HG03135 (cell line): Measurements from ENCODE around the gene PEX11G.

Experiments used
- ATAC-seq: cut with Tn5 transposase; IDR thresholded peaks from one replicate; pipeline ENCODE4 v1.9.1; 2021; ENCODE audit warnings: mild to moderate bottlenecking, moderate library complexity; ENCODE audit not compliant: unreplicated experiment

The PEX11G gene

GRCh38 chr19:7500811-7501450, 12.1 kb upstream of the PEX11G start:
- ATAC-seq, result no peak

DNA sequence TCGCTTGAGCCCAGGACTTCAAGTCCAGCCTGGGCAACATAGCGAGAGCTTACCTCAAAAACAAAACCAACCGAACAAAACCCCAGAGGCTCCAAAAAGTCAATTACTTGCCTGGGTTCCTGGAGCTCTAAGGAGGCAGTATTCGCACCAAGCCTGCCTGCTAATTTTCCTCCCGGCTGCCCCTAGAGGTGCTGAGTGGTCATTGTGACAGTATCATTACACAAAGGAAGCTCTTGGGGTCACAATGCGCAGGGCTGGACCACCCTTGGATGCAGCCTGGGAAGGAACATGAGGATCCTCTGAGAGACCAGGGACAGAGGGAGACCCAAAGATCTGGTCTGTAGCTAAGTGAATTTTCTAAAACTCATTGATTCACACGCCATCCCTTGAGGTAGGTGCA, 8.5 kb upstream of the PEX11G start:
- no peak for ATAC-seq

GRCh38 chr19:7494416-7495098, 5.7 kb upstream of the PEX11G start:
- no peak for ATAC-seq

- ATAC-seq, result no peak
These were observed 3.7 kb upstream of the PEX11G start for GRCh38 chr19:7492558-7492957.

DNA sequence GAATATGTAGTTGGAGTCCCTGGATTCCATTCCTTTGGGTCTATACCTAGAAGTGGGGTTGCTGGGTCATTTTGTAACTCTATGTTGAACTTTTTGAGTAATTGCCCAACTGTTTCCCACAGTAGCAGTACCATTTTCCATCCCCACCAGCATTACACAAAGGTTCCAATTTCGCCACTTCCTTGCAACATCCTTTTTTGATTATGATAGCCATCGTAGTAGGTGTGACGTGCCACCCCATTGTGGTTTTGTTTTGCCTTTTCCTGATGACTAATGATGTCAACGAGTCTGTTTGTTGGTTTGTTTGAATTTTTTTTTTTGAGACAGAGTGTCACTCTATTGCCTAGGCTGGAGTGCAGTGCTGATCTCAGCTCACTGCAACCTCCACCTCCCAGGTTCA, 3.3 kb upstream of the PEX11G start:
- no peak for ATAC-seq

DNA sequence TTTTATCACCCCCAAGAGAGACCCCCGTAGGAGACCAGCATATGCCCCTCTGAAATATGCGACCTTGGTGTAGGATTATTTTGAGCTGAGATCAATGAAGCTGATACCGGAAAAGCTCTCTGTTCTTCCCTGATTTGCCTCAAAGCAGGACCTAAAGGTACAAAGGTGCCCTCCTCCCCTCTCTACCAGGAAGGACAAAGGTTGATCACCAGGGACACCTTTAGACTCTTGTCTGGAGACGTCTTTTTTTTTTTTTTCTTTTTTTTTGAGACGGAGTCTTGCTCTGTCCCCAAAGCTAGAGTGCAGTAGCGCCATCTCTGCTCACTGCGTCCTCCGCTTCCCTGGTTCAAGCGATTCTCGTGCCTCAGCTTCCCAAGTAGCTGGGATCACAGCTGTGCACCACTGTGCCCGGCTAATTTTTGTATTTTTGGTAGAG, 792 bp upstream of the PEX11G start:
- no peak for ATAC-seq

- no peak for ATAC-seq
These were observed 1.9 kb downstream of the PEX11G start for GRCh38 chr19:7486923-7487322.

DNA sequence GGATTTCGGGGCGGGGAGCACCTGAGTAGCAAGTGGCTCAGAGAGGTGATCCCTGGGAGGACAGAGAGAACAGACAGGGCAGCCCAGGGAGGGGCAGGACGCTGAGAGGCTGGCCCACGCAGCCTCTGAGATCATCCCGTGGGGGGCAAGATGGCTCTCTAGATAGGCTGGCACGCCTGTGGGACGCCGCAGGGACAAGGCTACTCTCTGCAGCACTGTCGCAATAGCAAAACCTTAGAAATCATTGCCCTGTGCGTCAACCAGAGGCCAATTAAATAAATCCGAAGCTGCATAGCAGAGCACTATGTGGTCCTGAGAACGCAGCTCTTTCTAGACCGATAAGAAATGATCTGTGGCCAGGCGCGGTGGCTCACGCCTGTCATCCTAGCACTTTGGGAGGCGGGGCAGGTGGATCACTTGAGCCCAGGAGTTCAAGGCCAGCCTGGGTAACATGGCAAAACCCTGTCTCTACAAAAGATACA, 5.1 kb downstream of the PEX11G start:
- ATAC-seq, result no peak

DNA sequence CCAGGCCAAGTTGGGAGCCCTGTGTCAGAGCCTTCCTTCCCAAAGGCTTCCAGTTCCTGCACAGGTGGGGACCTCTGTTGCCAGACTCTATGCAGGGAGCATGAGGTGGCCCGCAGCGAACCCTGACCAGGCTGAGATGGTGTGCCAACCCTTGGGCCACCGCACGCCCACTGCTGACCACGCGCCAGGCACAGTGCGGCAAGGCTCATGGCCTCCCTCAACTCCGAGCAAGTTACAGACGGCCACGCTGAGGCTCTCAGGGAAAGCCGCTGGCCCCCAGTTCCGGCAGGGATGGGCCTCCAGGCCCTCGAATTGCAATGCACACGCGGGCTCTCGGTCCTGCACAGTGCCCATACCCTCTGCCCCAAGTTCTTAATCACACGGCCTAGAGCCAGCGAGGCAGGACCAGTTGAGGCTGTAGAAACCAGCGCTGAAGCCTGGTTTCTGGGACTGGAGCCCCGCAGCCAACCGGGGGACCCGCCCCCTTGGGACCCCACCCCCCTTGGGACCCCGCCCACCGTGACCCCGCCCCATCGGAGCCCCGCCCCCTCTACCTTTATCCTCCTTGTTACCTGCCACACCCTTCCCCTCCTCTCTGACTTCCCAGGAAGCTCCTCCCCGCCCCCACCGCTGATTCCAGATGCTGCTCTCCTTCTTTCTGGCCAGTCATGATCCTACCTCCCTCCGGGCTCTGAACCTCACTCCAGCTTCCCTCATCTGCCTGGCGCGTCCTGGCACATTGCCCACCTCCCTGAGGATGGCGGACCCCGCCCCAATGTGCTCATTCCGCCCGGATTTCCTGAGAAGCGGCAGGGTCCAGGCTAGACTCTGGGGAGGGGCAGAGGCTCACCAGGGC, 6.0 kb downstream of the PEX11G start:
- no peak for ATAC-seq

- no peak for ATAC-seq
These were observed 7.9 kb downstream of the PEX11G start for GRCh38 chr19:7480970-7481255.

- no peak for ATAC-seq
These were observed 8.4 kb downstream of the PEX11G start for GRCh38 chr19:7480222-7480969.

DNA sequence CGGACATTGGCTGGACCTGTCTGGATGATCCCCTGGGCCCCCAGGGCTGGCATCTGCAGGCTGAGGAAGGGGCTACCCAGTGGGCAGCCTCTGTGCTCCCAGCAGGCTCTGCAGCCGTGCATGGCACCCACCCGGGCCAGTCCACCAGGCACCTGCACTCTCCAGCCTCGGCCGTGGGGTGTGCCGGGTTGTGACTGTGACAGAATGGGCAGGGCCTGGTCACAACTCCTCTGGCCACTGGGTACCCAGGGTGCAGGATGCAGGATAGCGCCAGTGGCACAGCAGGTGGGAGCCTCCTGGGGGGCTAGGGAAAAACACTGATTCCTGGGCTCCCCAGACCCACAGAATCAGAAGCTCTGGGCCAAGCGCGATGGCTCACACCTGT, 10.0 kb downstream of the PEX11G start:
- ATAC-seq, result no peak

DNA sequence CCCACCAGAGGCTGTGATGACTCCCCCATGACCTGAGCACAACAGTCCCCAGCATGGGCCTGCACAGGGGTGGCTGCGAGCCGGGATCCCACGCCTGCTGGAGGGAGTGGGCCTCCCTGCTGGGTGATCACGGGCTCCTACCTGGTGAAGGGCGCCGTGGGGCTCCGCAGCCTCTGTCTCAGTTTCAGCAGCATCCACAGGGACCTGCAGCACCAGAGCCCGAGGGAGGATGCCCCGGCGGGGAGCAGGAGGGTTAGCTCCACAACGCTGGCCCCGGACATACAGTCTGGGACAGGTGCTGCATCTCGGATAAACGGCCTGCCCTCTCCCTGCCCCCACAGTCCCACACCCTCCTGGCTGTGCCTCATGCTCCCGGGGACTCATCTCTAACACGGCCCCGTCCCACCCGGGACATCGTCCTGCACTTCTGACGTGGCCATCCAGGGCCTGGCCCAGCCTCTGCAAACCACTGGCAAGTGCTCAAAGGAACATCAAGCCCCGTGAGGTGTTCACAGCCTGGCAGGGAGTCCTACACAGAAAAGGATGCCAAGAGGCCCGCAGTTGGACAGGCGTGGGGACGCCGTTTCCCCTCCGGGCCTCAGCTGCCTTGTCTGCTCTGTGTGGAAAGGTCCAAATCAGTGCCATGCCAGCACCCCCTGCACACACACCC, 10.5 kb downstream of the PEX11G start:
- ATAC-seq, result no peak

DNA sequence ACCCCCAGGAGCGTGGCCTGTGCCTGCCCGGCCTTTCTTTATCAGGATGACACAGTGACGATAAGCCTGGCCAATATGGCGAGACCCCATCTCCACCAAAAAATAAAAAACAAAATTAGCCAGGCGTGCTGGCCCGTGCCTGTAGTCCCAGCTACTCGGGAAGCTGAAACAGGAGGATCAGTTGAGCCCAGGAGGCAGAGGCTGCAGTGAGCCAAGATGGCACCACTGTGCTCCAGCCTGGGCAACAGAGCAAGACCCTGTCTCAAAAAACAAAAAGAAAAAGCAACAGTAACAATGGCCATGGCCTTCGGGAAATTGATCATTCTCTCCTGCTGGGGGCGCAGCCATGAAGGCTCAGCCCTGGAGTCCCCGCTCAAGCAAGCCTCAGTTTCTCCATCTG, 11.1 kb downstream of the PEX11G start:
- no peak for ATAC-seq

DNA sequence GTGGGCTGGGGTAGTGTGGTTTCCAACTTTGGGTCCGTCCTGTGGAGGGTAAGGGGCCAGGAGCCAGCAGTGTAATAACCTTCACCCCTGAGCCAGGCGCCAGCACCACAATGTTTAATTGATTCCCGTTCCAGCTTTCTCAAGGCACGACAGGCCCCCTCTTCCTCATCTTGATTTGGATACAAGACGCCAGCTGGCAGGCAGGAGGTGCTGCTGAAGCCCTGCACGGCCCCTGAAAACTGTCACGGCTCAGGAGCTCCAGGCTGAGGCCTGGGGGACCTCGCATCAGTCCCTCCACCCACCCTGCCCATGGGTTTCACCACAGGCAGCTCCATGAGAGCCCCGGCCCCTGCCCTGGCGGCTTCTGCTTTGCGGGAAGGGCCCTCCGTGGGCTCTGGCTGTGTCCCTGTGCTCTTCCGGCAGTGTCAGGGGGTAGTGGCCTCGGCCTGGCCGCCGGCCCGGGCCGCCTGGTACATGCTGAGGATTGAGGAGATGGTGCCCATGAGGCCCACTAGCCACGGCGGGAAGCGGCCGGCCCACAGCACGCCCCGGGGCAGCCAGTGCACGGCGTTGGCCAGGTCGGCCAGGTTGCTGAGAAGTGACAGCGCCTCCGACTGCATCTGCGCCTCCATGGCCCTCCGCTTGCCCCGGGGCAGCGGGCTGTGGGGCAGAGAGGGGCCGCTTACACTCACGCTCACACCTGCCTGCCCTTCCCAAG, 11.9 kb downstream of the PEX11G start:
- ATAC-seq, result no peak

GRCh38 chr19:7476241-7476640, 12.6 kb downstream of the PEX11G start:
- ATAC-seq, result no peak

DNA sequence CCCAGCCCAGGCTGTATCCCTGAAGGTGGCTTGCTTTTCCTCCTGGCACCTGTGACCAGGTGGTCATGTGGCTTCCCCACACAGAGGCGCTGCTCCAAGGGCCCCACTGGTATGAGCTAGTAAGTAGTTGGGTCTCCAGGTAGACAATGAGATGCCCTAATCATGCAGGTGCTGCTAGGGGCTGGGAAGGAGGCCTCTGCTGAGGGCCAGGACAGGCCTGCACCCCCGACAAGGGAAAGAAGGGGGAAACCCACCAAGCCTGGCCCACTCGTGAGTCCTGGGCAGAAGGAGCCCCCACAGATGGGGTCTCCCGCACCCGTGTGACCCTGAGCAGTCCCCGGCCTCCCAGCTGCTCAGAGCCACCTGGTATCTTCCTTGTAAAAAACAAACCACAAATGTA, 13.2 kb downstream of the PEX11G start:
- no peak for ATAC-seq

DNA sequence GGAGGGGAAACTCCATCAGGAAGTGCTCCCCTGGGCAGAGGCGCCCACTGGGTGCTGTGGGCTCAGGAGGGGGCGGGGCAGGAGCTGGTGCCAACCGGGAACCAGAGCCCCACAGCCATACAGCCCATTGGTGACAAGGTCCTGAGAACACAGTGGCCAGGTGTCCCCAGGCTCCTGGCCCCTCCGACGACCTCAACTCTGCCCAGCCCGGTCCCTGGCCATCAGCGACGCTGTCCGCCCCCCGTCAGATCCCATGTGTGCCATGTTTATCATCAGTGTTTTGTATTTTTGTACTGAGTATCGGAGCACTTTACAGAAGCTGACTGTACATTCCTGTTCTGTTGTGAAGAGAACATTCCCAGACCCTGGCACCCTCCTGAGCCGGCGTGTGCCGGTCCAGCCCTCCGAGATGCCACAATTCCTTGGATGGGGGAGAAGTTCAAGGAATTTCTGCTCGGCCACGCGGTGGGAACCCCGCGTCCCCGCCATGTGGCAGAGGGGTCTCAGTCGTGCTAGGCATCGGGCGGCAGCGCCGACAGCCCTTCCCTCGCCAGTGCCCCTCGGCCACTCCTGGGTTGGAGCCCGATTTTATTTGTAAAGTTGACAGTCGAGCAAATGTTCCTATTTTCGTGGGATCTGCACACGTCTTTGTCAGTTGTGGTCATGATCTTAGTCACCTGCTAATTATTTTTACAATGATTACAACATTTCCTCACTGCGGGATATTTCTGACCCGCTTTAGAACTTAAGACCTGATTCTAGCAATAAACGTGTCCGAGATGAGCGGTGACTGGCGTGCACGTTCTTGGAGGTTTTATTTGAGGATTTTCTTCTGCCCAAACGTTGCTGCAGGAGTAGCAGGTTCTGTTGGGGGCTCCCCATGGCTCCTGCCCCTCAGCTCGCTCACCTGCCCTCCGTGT, 16.9 kb downstream of the PEX11G start:
- no peak for ATAC-seq
